ENCODE results near the gene IPO11.
"Not testable (repeated sequence)": the region's sequence is repeated elsewhere in the genome, so short reads cannot be mapped to it uniquely, and the experiment has no call there.

Gene IPO11

GRCh38 chr5:62652225-62652624 is 239.7 kb downstream of the IPO11 start:
- no peak for DNase-seq

- DNase-seq = no peak
Measured at GRCh38 chr5:62653001-62653863, 240.7 kb downstream of the IPO11 start.

GRCh38 chr5:62653864-62654575 is 241.5 kb downstream of the IPO11 start:
- no peak for DNase-seq

DNA sequence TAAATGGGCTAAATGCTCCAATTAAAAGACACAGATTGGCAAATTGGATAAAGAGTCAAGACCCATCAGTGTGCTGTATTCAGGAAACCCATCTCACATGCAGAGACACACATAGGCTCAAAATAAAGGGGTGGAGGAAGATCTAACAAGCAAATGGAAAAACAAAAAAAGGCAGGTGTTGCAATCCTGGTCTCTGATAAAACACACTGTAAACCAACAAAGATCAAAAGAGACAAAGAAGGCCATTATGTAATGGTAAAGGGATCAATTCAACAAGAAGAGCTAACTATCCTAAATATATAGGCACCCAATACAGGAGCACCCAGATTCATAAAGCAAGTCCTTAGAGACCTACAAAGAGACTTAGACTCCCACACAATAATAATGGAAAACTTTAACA is 245.2 kb downstream of the IPO11 start:
- DNase-seq = not testable (repeated sequence)

DNA sequence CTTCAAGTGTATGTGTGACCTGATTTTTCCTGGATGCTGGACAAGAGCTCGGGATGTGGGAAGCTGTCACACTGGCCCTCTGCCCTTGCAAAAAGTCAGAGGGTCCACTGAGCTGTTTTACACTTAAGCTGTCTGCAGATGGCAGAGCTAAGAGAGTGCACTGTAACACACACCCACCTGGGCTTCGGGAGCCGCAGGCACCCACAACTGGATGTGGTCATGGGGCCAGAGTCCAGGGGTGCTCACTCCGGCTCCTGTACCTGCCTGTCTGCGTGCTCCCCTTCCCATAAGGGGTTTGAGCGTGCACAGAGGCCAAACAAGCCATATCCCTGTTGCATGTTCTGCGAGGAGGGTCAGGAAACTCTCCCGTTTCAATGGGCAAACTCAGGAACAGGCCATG is 248.6 kb downstream of the IPO11 start:
- no peak for DNase-seq

DNA sequence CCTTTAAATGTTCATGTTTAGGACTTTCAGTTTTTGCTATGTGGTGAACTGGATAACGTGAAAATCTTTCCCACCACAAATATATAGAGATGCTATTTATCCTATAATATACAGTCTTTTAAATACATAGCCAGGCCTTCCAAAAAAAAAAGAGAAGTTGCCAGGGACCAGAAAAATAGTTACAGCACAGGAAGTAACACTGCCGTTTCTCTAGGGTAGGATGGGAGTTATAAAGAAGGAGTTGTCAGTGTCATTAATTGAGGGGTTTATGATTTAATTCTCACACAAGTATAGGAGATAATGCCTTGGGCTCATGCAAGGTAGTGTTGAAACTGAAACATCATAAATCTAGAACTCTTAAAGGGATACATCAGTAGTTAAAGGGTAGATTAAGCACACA is 250.0 kb downstream of the IPO11 start:
- DNase-seq = no peak

DNA sequence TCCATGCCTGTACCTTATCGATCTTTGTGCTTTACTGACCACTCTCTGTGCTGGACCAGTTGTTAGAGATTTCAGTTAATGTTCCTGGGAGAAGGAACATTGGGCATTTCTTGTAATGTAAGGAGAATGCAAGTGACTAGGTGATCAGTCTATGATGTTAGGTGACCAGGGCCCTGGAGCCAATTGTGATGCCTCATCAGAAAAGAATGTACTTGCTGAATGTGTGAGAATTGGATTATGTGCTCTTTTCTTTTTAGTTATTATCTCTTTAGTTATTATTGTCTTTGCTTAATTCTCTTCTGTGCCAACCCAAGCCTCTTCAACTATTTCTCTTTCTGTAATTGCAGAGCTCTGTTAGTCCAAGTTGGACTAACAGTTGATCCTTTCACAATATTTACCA is 258.9 kb downstream of the IPO11 start:
- DNase-seq = no peak

DNA sequence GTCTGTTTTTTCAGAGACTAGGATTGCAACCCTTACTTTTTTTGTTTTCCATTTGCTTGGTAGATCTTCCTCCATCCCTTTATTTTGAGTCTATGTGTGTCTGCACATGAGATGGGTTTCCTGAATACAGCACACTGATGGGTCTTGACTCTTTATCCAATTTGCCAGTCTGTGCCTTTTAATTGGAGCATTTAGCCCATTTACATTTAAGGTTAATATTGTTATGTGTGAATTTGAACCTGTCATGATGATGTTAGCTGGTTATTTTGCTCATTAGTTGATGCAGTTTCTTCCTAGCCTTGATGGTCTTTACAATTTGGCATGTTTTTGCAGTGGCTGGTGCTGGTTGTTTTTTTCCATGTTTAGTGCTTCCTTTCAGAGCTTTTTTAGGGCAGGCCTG is 264.0 kb downstream of the IPO11 start:
- DNase-seq = not testable (repeated sequence)
